HEK293 (cell line): ENCODE results near the gene CAPN10.

Experiments
- CTCF ChIA-PET: fragments of 350-600 bp; formaldehyde crosslinking; extraction: SDS; loops from one replicate; lab custom pipeline; 2021; ENCODE audit warnings: antibody characterized with exemption; lab: Yijun Ruan, JAX
- POLR2A ChIA-PET: fragments of 300-600 bp; formaldehyde crosslinking; extraction: SDS; loops from one replicate; lab custom pipeline; 2020; ENCODE audit warnings: antibody characterized with exemption, inconsistent platforms; lab: Yijun Ruan, JAX
- H3K27ac ChIP-seq: fragments of 200-500 bp; sonication (Bioruptor generic); 2 replicates; pipeline ENCODE4 v1.5.1; 2014; ENCODE audit warnings: low read depth, low read length, control low read depth, inconsistent platforms; ENCODE audit errors: extremely low read depth
- H3K36me3 ChIP-seq, 2 experiments: fragments of 200-500 bp in 1 of 2; sonication (Bioruptor generic) in 1 of 2; 1 replicate in 1 of 2; 2 replicates in 1 of 2; pipeline ENCODE4 v1.5.1; 2014 to 2017; ENCODE audit warnings: inconsistent platforms in 2 of 2, low read length in 2 of 2; ENCODE audit not compliant: control insufficient read depth in 2 of 2, insufficient read depth in 1 of 2
- H3K4me1 ChIP-seq: fragments of 200-500 bp; sonication (Bioruptor generic); 2 replicates; pipeline ENCODE4 v1.5.1; 2014; ENCODE audit warnings: mild to moderate bottlenecking, low read length, inconsistent platforms; ENCODE audit not compliant: control insufficient read depth, insufficient read depth
- H3K4me3 ChIP-seq: 2 replicates; pipeline ENCODE4 v1.5.1; 2011; ENCODE audit warnings: low read depth, mild to moderate bottlenecking, control low read depth, low read length, moderate library complexity
- H3K9me3 ChIP-seq: fragments of 200-500 bp; sonication (Bioruptor generic); 2 replicates; pipeline ENCODE4 v1.5.1; 2014; ENCODE audit warnings: low read depth, low read length, inconsistent platforms; ENCODE audit not compliant: control insufficient read depth, insufficient read depth
- IKZF3 ChIP-seq: fragments of 450-650 bp; IDR thresholded peaks from 2 replicates; pipeline ENCODE4 v1.5.0; 2018; ENCODE audit warnings: missing biosample characterization, mild to moderate bottlenecking, missing genetic modification characterization, moderate library complexity
- KLF8 ChIP-seq: fragments of 450-650 bp; formaldehyde crosslinking; IDR thresholded peaks from 2 replicates; pipeline ENCODE4 v1.5.1; 2016; ENCODE audit warnings: missing biosample characterization, missing genetic modification characterization
- PRDM6 ChIP-seq: fragments of 450-650 bp; formaldehyde crosslinking; IDR thresholded peaks from 2 replicates; pipeline ENCODE4 v1.5.1; 2017; ENCODE audit warnings: missing biosample characterization, missing genetic modification characterization
- REPIN1 ChIP-seq: fragments of 450-650 bp; formaldehyde crosslinking; IDR thresholded peaks from 2 replicates; pipeline ENCODE4 v1.5.1; 2017; ENCODE audit warnings: missing biosample characterization, missing genetic modification characterization, low read depth
- REST ChIP-seq: fragments of 450-650 bp; formaldehyde crosslinking; IDR thresholded peaks from 2 replicates; pipeline ENCODE4 v1.5.1; 2016; ENCODE audit warnings: missing biosample characterization, missing genetic modification characterization
- SP2 ChIP-seq: fragments of 450-650 bp; formaldehyde crosslinking; IDR thresholded peaks from 2 replicates; pipeline ENCODE4 v1.5.1; 2016; ENCODE audit warnings: missing biosample characterization, missing genetic modification characterization
- ZBTB1 ChIP-seq: fragments of 450-650 bp; formaldehyde crosslinking; IDR thresholded peaks from 2 replicates; pipeline ENCODE4 v1.5.1; 2016; ENCODE audit warnings: missing biosample characterization, missing genetic modification characterization
- ZBTB17 ChIP-seq: fragments of 450-650 bp; formaldehyde crosslinking; IDR thresholded peaks from 2 replicates; pipeline ENCODE4 v1.5.1; 2016; ENCODE audit warnings: missing biosample characterization, missing genetic modification characterization
- ZBTB44 ChIP-seq: fragments of 450-650 bp; IDR thresholded peaks from 2 replicates; pipeline ENCODE4 v1.5.1; 2018; ENCODE audit warnings: missing biosample characterization, mild to moderate bottlenecking, missing genetic modification characterization
- ZBTB48 ChIP-seq: fragments of 450-650 bp; formaldehyde crosslinking; IDR thresholded peaks from 2 replicates; pipeline ENCODE4 v1.5.1; 2016; ENCODE audit warnings: missing biosample characterization, missing genetic modification characterization
- ZIC2 ChIP-seq: fragments of 450-650 bp; formaldehyde crosslinking; IDR thresholded peaks from 2 replicates; pipeline ENCODE4 v1.5.1; 2016; ENCODE audit warnings: missing biosample characterization, missing genetic modification characterization
- ZNF140 ChIP-seq: fragments of 450-650 bp; formaldehyde crosslinking; IDR thresholded peaks from 2 replicates; pipeline ENCODE4 v1.5.1; 2016; ENCODE audit warnings: missing biosample characterization, missing genetic modification characterization
- ZNF23 ChIP-seq: fragments of 450-650 bp; formaldehyde crosslinking; IDR thresholded peaks from 2 replicates; pipeline ENCODE4 v1.5.1; 2016; ENCODE audit warnings: missing biosample characterization, missing genetic modification characterization, borderline replicate concordance
- ZNF366 ChIP-seq: fragments of 450-650 bp; formaldehyde crosslinking; conservative IDR thresholded peaks from 2 replicates; pipeline ENCODE4 v1.5.1; 2016; ENCODE audit warnings: missing biosample characterization, missing genetic modification characterization
- ZNF423 ChIP-seq: fragments of 450-650 bp; formaldehyde crosslinking; IDR thresholded peaks from 2 replicates; pipeline ENCODE4 v1.5.1; 2016; ENCODE audit warnings: missing biosample characterization, missing genetic modification characterization
- ZNF433 ChIP-seq: fragments of 450-650 bp; formaldehyde crosslinking; IDR thresholded peaks from 2 replicates; pipeline ENCODE4 v1.5.1; 2016; ENCODE audit warnings: missing biosample characterization, missing genetic modification characterization, low read depth
- ZNF580 ChIP-seq: fragments of 450-650 bp; formaldehyde crosslinking; IDR thresholded peaks from 2 replicates; pipeline ENCODE4 v1.5.1; 2016; ENCODE audit warnings: missing biosample characterization, missing genetic modification characterization
- ZNF670 ChIP-seq: fragments of 450-650 bp; formaldehyde crosslinking; IDR thresholded peaks from 2 replicates; pipeline ENCODE4 v1.5.1; 2016; ENCODE audit warnings: missing biosample characterization, missing genetic modification characterization, low read depth
- ZNF791 ChIP-seq: fragments of 450-650 bp; formaldehyde crosslinking; IDR thresholded peaks from 2 replicates; pipeline ENCODE4 v1.5.1; 2016; ENCODE audit warnings: missing biosample characterization, missing genetic modification characterization
- TF ChIP-seq, protein P1 (sequence below): fragments of 450-650 bp; formaldehyde crosslinking; IDR thresholded peaks from 2 replicates; pipeline ENCODE4 v1.5.1; 2016; ENCODE audit warnings: missing biosample characterization, missing genetic modification characterization

The CAPN10 gene

GRCh38 chr2:240551811-240552210 lies 34.7 kb upstream of the CAPN10 start:
- H3K4me1 ChIP-seq: no peaks in the 10 kb centered on the region
- no peak for TF ChIP-seq SP2 (tag by site-specific recombination)
- TF ChIP-seq ZBTB1 (tag by site-specific recombination): no peak
- TF ChIP-seq ZNF366 (tag by site-specific recombination): no peak
- no peak for TF ChIP-seq ZBTB44
- no peak for TF ChIP-seq REPIN1 (tag by site-specific recombination)
- TF ChIP-seq PRDM6: no peak
- TF ChIP-seq IKZF3: no peak
- TF ChIP-seq ZBTB17 (tag by site-specific recombination): no peak
- TF ChIP-seq, protein P1, sequence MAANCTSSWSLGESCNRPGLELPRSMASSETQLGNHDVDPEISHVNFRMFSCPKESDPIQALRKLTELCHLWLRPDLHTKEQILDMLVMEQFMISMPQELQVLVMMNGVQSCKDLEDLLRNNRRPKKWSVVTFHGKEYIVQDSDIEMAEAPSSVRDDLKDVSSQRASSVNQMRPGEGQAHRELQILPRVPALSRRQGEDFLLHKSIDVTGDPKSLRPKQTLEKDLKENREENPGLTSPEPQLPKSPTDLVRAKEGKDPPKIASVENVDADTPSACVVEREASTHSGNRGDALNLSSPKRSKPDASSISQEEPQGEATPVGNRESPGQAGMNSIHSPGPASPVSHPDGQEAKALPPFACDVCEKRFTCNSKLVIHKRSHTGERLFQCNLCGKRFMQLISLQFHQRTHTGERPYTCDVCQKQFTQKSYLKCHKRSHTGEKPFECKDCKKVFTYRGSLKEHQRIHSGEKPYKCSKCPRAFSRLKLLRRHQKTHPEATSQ (tag by site-specific recombination): no peak
- TF ChIP-seq KLF8 (tag by site-specific recombination): no peak
- no peak for TF ChIP-seq REST
- no peak for TF ChIP-seq ZBTB48 (tag by site-specific recombination)
- TF ChIP-seq ZNF140 (tag by site-specific recombination): no peak
- no peak for TF ChIP-seq ZIC2 (tag by site-specific recombination)
- no peak for TF ChIP-seq ZNF23 (tag by site-specific recombination)
- TF ChIP-seq, all 188 proteins: peak for 0
- Histone ChIP-seq H3K9me3 (no peaks in the 10 kb centered on the region), H3K4me3 (no peak overlapping the region), H3K36me3 (peaks cover 0 to 26% of the 10 kb centered on the region in 2 experiments; a peak in 1 of 3 replicates), H3K27ac (no peak overlapping the region)
- CTCF ChIA-PET: interaction anchor here (0.7 to 1.0 kb wide), 2 partner anchors 13 to 455 kb away, joined by 3 read pairs; no protein-coding TSS in a partner anchor
- POLR2A ChIA-PET: no interaction called here

DNA sequence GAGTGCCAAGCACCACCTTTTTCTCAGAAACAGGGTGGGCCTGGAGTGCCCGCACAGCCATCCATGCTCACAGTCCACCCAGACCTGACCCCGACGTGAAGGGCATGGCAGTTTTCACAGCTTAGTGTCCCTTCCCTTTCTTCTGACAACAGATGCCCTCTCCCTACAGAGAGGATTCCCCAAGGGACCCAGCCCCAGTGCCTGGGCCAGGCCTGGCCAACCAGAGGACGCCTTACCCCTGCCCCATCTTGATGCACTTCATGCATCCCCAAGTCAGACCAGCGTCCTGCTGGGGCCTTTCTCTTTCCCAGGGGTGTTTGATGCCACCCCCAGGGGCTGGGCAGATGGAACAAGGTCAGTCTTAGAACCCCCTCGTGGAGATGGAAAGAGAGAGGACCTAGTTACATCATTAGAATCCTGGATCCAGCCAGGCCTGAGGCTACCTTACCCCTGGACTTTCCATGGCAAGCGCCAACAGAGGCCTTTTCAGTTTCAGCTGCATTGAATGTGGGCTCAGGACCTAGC lies 32.5 kb upstream of the CAPN10 start:
- no peak overlapping the region for H3K4me3 ChIP-seq
- H3K4me1 ChIP-seq: no peaks in the 10 kb centered on the region
- H3K27ac ChIP-seq: no peak overlapping the region
- ChIA-PET POLR2A (no interaction called here), CTCF (interaction anchor here (0.7 kb wide), 1 partner anchor 40 kb away, joined by 3 read pairs; no protein-coding TSS in a partner anchor)
- H3K9me3 ChIP-seq: no peaks in the 10 kb centered on the region
- H3K36me3 ChIP-seq: peaks cover 0 to 33% of the 10 kb centered on the region in 2 experiments; a peak in 1 of 3 replicates
- TF ChIP-seq ZNF433 (tag by site-specific recombination): no peak
- TF ChIP-seq ZNF580 (tag by site-specific recombination): no peak
- no peak for TF ChIP-seq ZNF670
- no peak for TF ChIP-seq ZNF791
- TF ChIP-seq ZNF423 (tag by site-specific recombination): no peak
